ENCODE measurements around the gene C12orf43.
"Not testable (repeated sequence)": the region's sequence is repeated elsewhere in the genome, so short reads cannot be mapped to it uniquely, and the experiment has no call there.

C12orf43 gene

GRCh38 chr12:121015825-121016766 lies at the start of gene C12orf43:
Gene C12orf43 (minus strand): TSS chr12:121016487. CDS start chr12:121016474, 13 bp downstream.
- DNase-seq: peak; percentile 96

GRCh38 chr12:121065345-121065744 lies 49.1 kb upstream of the C12orf43 start:
- DNase-seq: no peak

- not testable (repeated sequence) for DNase-seq
Observed at GRCh38 chr12:121064586-121064985, 48.3 kb upstream of the C12orf43 start.

GRCh38 chr12:121064116-121064515 lies 47.8 kb upstream of the C12orf43 start:
- no peak for DNase-seq

- no peak for DNase-seq
Observed at GRCh38 chr12:121062391-121063045, 46.2 kb upstream of the C12orf43 start.

GRCh38 chr12:121061831-121062230 lies 45.5 kb upstream of the C12orf43 start:
- no peak for DNase-seq

GRCh38 chr12:121060149-121061001 lies 44.1 kb upstream of the C12orf43 start:
- peak; percentile 81 for DNase-seq

- no peak for DNase-seq
Observed at GRCh38 chr12:121059031-121059898, 43.0 kb upstream of the C12orf43 start.

GRCh38 chr12:121057794-121058193 lies 41.5 kb upstream of the C12orf43 start:
- DNase-seq: no peak

GRCh38 chr12:121053706-121054105 lies 37.4 kb upstream of the C12orf43 start:
- DNase-seq: no peak

GRCh38 chr12:121050725-121051124 lies 34.4 kb upstream of the C12orf43 start:
- no peak for DNase-seq

- no peak for DNase-seq
Observed at GRCh38 chr12:121048442-121048841, 32.2 kb upstream of the C12orf43 start.

- not testable (repeated sequence) for DNase-seq
Observed at GRCh38 chr12:121047400-121047799, 31.1 kb upstream of the C12orf43 start.

GRCh38 chr12:121043067-121043466 lies 26.8 kb upstream of the C12orf43 start:
- no peak for DNase-seq

GRCh38 chr12:121038861-121039668 lies 22.8 kb upstream of the C12orf43 start, which contains the start of gene OASL:
Gene OASL (minus strand): TSS chr12:121039246. CDS start chr12:121038971, 275 bp downstream.
- DNase-seq: peak; percentile 74

- DNase-seq: peak; percentile 91
Observed at GRCh38 chr12:121036810-121037326, 20.6 kb upstream of the C12orf43 start.

GRCh38 chr12:121034616-121035305 lies 18.5 kb upstream of the C12orf43 start:
- DNase-seq: peak; percentile 24

GRCh38 chr12:121033625-121034349 lies 17.5 kb upstream of the C12orf43 start:
- DNase-seq: peak; percentile 94

- DNase-seq: no peak
Observed at GRCh38 chr12:121030576-121031212, 14.4 kb upstream of the C12orf43 start.
